HG02840 (cell line): ENCODE measurements around the gene KRTAP4-2.
"Not testable (repeated sequence)": the region's sequence is repeated elsewhere in the genome, so short reads cannot be mapped to it uniquely, and the experiment has no call there.

Experiments
- ATAC-seq: cut with Tn5 transposase; IDR thresholded peaks from one replicate; pipeline ENCODE4 v1.9.1; 2021; ENCODE audit warnings: mild to moderate bottlenecking, moderate library complexity, moderate number of reproducible peaks; ENCODE audit not compliant: unreplicated experiment, low FRiP score

The KRTAP4-2 gene

DNA sequence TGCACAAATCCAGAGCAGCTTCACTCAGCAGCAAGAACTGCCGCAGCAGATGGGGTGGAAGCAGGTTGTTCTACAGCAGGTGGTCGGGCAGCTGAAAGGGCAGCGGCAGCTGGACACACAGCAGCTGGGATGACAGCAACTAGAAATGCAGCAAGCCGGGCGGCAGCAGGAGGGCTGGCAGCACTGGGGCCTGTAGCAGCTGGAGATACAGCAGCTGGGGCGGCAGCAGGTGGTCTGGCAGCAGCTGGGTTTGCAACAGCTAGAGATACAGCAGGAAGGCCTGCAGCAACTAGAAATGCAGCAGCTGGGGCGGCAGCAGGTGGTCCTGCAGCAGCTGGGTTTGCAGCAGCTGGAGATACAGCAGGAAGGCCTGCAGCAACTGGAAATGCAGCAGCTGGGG is 10.5 kb downstream of the KRTAP4-2 start:
- ATAC-seq = no peak

GRCh38 chr17:41163828-41164227 is 14.2 kb downstream of the KRTAP4-2 start:
- no peak for ATAC-seq

DNA sequence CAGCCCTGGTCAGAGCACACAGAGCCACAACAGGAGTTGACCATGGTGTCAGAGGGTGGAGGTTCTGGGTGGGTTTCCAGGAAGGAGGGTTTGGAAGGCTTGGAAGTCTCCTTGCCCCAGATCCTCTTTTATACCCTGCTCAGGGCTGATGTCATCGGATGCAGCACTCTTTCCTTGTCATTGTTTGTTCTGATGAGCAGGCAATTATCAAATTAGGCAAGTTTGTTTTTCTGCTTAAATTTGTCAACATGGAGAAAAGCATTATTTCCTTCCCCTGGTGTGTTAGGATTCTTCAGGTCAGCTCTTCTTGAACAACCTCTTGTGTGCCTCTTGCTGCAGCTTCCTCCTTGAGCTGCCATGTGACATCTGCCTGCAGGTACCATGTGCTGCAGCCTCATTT is 17.4 kb downstream of the KRTAP4-2 start, which contains the start of gene KRTAP4-4:
Gene KRTAP4-4, minus strand, starts transcription at position 101 of the 400 bp plus-strand sequence. Its CDS starts 57 bp downstream, at position 44.
- ATAC-seq = no peak

GRCh38 chr17:41160190-41160589 is 17.8 kb downstream of the KRTAP4-2 start:
- ATAC-seq = not testable (repeated sequence)

- ATAC-seq = no peak
Measured at GRCh38 chr17:41153856-41154255, 24.2 kb downstream of the KRTAP4-2 start.

- ATAC-seq = no peak
Measured at GRCh38 chr17:41151525-41151924, 26.5 kb downstream of the KRTAP4-2 start.

GRCh38 chr17:41150026-41150425 is 28.0 kb downstream of the KRTAP4-2 start:
- no peak for ATAC-seq

DNA sequence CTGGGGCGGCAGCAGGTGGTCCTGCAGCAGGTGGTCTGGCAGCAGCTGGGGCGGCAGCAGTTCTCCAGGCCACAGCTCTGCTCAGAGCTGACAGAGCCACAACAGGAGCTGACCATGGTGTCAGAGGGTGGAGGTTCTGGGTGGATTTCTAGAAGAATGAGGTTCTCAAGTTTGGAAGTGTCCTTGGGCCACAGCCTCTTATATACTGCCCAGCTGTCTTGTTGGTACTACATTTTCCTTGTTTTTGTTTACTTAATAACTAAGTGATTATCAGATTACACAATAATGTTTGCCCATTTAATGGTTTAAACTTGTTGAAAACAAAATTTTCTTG is 28.4 kb downstream of the KRTAP4-2 start, which contains the start of gene KRTAP4-5:
Gene KRTAP4-5, minus strand, starts transcription at position 174 of the 334 bp plus-strand sequence. Its CDS starts 58 bp downstream, at position 116.
- ATAC-seq = no peak

- not testable (repeated sequence) for ATAC-seq
Measured at GRCh38 chr17:41148971-41149651, 28.9 kb downstream of the KRTAP4-2 start.

DNA sequence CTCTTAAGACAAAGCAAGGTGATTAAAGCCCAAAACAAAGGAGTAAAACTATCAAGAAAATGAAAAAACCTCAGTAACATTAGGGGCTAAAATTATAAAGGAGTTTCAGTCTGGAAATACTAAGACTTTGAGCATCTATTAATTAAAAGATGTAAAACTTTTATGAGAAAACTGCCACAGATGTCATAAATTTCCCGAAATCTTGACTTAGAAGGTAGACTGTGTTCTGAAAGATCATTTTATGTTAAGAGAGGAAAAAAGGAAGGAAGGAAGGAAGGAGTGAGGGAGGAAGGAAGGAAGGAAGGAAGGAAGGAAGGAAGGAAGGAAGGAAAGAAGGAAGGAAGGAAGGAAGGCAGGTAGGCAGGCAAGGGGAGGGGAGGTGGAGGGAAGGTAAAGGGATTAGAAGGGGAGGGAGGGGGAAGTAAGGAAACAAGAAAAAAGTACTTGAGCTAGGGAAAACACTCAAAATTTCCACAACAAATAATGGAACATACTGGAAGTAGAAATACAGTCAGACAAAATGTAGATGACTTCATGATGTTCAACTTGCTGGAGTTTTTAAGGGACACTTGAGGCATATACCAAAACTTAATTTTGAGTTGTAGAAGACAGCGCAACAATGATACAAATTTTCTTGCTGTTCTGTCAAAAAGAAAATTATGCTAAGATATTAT is 30.4 kb downstream of the KRTAP4-2 start:
- ATAC-seq = no peak

DNA sequence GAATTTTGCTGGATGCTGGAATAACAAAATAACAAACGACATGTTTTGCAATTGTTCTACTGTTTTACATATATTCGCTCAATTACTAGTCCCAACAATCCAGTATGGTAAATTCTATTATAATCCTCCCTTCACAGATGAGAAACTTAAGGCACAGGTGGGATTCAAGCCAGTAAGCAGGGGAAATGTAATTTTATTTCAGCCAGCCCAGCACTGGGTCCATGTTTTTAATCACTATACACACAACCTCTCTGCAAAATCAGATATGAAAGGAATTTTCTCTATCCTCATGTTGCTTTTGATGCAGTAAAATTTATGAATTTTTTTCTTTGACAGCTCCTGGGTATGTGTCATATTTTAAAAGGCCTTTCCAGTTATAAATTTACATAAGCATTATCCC is 32.8 kb downstream of the KRTAP4-2 start:
- no peak for ATAC-seq

- no peak for ATAC-seq
Measured at GRCh38 chr17:41144846-41145245, 33.2 kb downstream of the KRTAP4-2 start.

DNA sequence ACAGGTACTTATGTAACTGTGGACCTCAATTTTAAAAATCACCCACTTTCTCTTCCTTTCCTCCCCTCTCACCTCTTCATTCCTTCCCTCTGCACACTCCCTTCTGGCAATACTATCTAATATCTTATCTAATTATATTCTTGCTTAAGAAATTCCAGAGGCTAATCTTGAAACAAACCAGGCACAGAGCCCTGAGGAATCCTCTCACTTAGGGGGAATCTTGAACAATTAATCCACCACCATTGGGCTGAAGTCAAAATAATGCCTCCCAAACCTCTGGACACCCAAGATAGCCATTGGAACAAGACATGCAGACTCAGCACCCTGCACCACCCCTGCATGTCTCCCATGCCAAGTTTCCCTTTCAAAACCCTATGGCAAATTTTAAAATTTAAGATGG is 36.7 kb downstream of the KRTAP4-2 start:
- no peak for ATAC-seq

DNA sequence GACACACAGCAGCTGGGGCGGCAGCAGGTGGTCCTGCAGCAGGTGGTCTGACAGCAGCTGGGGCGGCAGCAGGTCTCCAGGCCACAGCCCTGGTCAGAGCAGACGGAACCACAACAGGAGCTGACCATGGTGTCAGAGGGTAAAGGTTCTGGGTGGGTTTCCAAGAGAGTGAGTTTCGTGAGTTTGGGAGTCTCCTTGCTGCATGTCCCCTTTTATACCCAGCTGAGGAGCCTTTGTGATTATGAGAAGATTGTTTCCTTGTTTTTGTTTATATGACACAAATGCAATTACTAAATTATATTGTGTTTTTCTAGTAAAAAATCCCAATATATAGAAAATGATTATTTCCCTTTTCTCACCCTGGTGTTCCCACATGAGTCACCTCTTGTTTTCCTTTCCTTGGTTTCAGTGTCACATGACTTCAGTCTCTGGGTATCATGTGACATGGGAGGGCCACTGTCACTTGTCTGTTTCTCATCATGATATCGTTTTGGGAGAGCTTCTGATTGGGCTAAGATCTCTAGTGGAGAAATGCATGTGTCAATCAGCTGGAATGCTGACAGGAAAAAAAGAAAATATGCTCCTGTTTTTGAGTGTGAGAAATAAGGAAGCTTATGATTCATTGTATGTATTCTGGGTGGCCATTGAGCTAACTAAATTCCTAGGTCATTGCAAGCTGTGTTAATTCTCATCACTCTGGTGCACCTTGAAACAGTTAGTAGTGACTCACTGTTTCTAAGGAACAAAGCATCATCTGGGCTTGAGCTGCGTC is 37.5 kb downstream of the KRTAP4-2 start, which contains the start of gene KRTAP4-6:
Gene KRTAP4-6, minus strand, starts transcription at position 185 of the 772 bp plus-strand sequence. Its CDS starts 57 bp downstream, at position 128.
- ATAC-seq = no peak

- ATAC-seq = not testable (repeated sequence)
Measured at GRCh38 chr17:41139865-41140264, 38.2 kb downstream of the KRTAP4-2 start.

DNA sequence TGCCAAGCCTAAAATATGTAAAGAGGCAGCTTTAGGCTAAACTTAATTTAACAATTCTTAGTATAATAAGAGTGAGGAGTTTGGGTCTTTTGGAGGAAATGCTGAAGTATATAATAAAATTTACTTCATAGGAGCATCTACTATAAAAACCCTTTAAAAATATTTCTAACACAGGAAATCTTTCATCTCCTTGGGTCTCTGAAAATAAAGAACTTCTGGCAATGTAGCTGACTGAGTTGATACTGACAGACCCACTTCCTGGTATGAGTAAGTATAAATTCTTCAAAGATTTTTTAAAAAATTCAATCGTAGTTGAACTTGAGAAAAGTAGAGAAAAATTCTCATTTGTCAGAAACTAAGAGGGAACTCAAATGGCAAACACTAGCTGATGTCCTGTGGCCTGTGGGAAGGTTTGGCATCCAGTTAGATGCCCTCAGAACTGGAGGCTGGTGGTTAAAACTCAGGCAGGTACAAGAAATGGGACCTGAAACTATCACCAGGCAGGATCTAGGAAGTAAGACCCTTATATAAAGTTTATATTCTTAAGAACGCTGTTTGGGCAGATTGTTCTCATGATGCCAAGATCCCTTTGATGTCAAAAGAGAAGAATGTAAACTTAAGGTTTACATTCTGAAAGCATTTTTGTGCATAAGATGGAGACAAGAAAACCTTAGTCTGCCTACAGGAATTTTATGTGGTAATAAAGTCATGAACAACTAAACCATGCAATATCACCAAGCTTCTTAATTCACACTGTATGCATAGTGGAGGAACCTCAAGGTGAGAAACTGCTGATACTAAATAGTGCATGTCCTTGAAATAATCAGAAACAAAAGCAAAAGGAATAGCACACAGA is 43.9 kb downstream of the KRTAP4-2 start:
- no peak for ATAC-seq

GRCh38 chr17:41131979-41132378 is 46.0 kb downstream of the KRTAP4-2 start:
- ATAC-seq = no peak
